HG03095 (cell line): ENCODE data around the gene MEIOB.

Experiments used
- ATAC-seq: cut with Tn5 transposase; IDR thresholded peaks from one replicate; pipeline ENCODE4 v1.9.1; 2021; ENCODE audit warnings: moderate library complexity; ENCODE audit not compliant: unreplicated experiment

The MEIOB gene

DNA sequence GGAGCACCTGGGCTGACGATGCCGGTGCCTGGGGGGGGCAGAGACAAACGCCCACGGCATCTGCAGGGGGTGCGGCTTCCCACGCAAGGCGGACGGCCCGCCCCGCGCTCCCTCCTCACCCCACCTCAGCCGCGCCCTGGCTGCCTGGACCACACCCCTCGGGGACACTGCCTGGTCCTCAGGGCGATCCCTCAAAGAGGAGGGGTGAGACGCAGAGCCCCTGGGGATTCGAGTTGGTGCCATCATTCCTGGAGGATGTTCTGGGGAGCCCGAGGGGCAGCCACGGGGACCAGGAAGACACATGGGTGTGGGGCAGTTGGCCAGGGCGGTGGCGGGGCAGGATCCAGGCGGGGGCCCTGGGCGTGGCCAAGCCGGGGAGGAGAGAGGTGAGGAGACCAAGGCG lies 82.3 kb downstream of the MEIOB start:
- ATAC-seq = no peak

GRCh38 chr16:1788708-1789100 lies 83.3 kb downstream of the MEIOB start:
- no peak for ATAC-seq

DNA sequence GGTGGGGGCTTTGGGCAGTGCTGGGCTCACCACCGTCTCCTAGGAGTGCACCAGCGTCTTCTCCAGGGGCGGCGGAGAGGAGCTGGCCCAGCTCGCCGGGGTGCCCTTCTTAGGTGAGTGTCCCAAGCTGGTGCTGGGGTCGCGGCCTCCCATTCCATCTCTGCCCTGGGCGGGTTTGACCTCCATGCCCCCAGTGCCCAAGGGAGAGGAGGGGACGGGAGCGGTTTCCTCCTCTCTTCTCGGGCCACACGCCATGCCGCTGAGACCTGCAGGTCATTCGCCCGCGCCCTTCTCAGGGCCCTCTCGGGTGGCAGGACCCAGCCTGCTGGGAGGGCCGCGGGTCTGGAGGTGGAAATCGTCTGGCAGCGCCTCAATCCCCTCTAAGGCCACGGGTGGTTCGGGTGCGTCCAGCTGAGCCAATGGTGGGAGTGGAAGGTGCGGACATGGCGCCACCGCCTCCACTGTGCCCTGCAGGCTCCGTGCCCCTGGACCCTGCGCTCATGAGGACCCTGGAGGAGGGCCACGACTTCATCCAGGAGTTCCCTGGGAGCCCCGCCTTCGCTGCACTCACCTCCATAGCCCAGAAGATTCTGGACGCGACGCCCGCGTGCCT lies 83.8 kb downstream of the MEIOB start:
- ATAC-seq = no peak

DNA sequence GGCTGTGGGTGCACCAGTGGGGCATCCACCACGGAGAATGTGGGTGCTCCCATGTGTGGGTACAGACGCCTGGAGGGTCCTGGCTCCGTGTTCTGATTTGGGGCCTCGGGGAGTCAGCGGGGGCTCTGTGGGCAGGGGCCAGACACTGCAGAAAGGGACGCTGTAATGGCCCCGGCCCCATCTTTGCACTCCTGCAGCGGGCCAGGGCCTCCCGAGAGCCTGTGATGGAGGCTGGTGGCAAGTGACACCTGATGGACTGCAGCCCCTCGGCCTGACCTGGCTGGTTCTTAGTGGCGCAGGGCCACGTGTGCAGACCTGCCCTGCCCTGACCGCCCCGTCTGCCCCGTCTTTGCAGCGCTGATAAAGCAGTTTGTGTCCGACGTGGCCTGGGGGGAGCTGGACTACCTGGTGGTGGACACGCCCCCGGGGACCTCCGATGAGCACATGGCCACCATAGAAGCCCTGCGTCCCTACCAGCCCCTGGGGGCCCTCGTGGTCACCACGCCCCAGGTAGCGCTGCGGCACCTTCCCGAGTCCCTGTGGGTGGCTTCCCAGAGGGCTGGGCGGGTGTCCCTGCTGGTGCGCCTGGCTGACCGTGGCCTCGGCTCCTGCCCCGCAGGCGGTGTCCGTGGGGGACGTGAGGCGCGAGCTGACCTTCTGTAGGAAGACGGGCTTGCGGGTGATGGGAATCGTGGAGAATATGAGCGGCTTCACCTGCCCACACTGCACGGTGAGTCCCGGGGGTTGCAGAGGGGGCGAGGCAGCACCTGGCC lies 84.5 kb downstream of the MEIOB start:
- no peak for ATAC-seq

GRCh38 chr16:1787056-1787321 lies 85.0 kb downstream of the MEIOB start:
- ATAC-seq = no peak

DNA sequence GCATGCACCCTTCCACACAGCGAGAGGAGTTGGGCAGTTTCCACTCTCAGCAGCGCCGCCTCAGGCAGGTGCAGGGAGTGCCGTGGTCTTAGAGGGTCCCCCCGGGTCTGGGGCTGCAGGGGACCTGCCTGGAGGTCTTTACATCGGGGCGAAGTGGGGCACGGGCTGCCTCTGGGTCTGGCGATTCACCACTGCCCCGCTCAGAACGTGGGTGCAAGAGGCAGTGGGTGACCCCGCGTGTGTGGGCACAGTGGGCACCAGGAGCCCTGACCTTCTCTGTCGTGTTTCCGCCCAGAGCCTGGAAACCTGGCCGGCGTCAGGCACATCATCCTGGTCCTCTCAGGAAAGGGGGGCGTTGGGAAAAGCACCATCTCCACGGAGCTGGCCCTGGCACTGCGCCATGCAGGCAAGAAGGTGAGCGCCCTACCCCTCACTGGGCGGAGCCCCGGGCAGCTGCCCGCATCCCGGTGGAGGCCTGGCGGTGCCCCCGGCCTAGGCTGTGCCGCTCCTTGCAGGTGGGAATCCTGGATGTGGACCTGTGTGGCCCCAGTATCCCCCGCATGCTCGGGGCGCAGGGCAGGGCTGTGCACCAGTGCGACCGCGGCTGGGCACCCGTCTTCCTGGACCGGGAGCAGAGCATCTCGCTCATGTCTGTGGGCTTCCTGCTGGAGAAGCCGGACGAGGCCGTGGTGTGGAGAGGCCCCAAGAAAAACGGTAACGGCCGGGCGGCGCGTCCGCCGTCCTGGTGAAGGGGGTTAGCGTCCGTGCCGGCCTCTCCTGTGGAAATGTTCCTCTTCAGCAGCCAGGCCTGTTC lies 85.5 kb downstream of the MEIOB start:
- ATAC-seq = no peak

GRCh38 chr16:1785846-1786170 lies 86.2 kb downstream of the MEIOB start:
- no peak for ATAC-seq

GRCh38 chr16:1784977-1785845 lies 86.8 kb downstream of the MEIOB start:
- ATAC-seq = no peak
